ENCODE results near the gene MIGA2.

Gene MIGA2

DNA sequence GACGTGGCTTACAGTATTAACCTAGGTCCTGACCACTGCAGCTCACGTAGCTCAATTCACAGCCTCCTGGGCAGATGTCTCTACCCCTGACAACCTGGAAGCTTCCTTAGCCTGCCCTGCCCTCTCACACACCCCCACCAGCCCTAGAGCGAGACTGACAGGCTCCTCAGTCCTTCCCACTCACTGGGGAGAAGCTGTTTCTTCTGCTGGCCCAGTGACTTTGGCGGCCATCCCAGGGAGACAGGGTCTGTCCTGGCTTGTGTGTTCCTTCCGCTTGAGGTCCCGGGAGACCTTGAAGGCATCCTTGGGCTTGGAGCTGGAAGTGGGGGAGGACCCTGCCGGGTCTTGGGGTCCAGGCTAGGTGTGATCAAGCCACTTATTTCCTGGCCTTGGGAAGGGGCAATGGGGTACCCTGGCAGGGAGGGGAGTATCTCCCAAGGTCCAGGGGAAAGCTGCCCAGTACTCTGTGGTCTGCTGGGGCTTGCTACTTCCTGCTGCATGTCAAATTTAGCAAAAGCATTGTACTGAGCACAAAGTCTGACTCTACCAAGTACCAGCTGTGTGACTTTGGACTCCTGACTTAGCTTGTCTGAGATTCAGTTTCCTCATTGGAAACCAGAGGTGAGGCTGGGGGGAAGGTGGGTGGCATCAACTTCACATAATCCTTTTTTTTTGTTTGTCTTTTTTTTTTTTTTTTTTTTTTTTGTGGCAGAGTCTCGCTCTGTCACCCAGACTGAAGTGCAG lies 1.9 kb downstream of the MIGA2 start:
- DNase-seq, result no peak
- Histone ChIP-seq H3K27me3 (ENCODE audit: control insufficient read depth in 1 of 2, insufficient read depth in 1 of 2, low read length in 2 of 2) (no peaks in the 10 kb centered on the region), H2AK5ac (ENCODE audit: low read length, severe bottlenecking) (no peak overlapping the region), H4K8ac (ENCODE audit: low read length) (no peak overlapping the region), H2AFZ (ENCODE audit: low read depth, low read length) (no peak overlapping the region), H3K4me3 (ENCODE audit: insufficient read depth in 1 of 2, low read depth in 1 of 2, low read length in 2 of 2) (peak overlapping the region in 1 of 2 experiments; percentile 92), H3K4me1 (ENCODE audit: control insufficient read depth, insufficient read depth, low read depth, low read length) (peaks cover 17% of the 10 kb centered on the region), H3K18ac (ENCODE audit: low read depth in 1 of 2, low read length in 2 of 2) (no peak overlapping the region), H3K4ac (ENCODE audit: low read depth in 1 of 2, low read length in 2 of 2) (peak overlapping the region in 1 of 2 experiments; percentile 20), H2BK120ac (ENCODE audit: low read depth, low read length) (no peak overlapping the region), H3K9ac (ENCODE audit: low read length) (peak overlapping the region; percentile 91), H3K79me1 (replicated peaks; ENCODE audit: low read length, poor library complexity, severe bottlenecking) (peaks cover 32% of the 10 kb centered on the region), H2BK12ac (ENCODE audit: low read length in 2 of 2) (no peak overlapping the region), H2BK5ac (ENCODE audit: low read depth, low read length, poor library complexity, severe bottlenecking) (no peak overlapping the region), H4K91ac (ENCODE audit: low read length) (peak overlapping the region; percentile 12), H3K27ac (ENCODE audit: low read length, poor library complexity, severe bottlenecking) (no peak overlapping the region), H3K36me3 (ENCODE audit: control insufficient read depth in 1 of 2, insufficient read depth in 2 of 2, low read depth in 1 of 2, low read length in 2 of 2) (peaks cover 22 to 30% of the 10 kb centered on the region in 2 experiments), H3K14ac (ENCODE audit: low read length in 2 of 2) (no peak overlapping the region), H3K4me2 (ENCODE audit: low read length, poor library complexity, severe bottlenecking) (no peak overlapping the region), H3K9me3 (ENCODE audit: control insufficient read depth, low read length) (no peaks in the 10 kb centered on the region), H3K23ac (ENCODE audit: low read length in 2 of 2) (peak overlapping the region in 1 of 2 experiments; percentile 70), H2BK15ac (ENCODE audit: low read depth, poor library complexity, severe bottlenecking) (no peak overlapping the region)
- WGBS, result 87% methylated on average over 8 of the region's 8 CpGs

GRCh38 chr9:129040113-129040643 lies 3.8 kb downstream of the MIGA2 start:
- Histone ChIP-seq H4K8ac (ENCODE audit: low read length) (no peak overlapping the region), H3K14ac (ENCODE audit: low read length in 2 of 2) (no peak overlapping the region), H3K27me3 (ENCODE audit: control insufficient read depth in 1 of 2, insufficient read depth in 1 of 2, low read length in 2 of 2) (no peaks in the 10 kb centered on the region), H2BK120ac (ENCODE audit: low read depth, low read length) (no peak overlapping the region), H3K27ac (ENCODE audit: low read length, poor library complexity, severe bottlenecking) (no peak overlapping the region), H2BK5ac (ENCODE audit: low read depth, low read length, poor library complexity, severe bottlenecking) (no peak overlapping the region), H3K4me3 (ENCODE audit: insufficient read depth in 1 of 2, low read depth in 1 of 2, low read length in 2 of 2) (no peak overlapping the region), H2AK5ac (ENCODE audit: low read length, severe bottlenecking) (no peak overlapping the region), H3K9ac (ENCODE audit: low read length) (no peak overlapping the region), H3K79me1 (replicated peaks; ENCODE audit: low read length, poor library complexity, severe bottlenecking) (peaks cover 34% of the 10 kb centered on the region), H3K23ac (ENCODE audit: low read length in 2 of 2) (no peak overlapping the region), H4K91ac (ENCODE audit: low read length) (no peak overlapping the region), H3K4me1 (ENCODE audit: control insufficient read depth, insufficient read depth, low read depth, low read length) (peaks cover 17% of the 10 kb centered on the region), H2BK12ac (ENCODE audit: low read length in 2 of 2) (no peak overlapping the region), H3K4me2 (ENCODE audit: low read length, poor library complexity, severe bottlenecking) (no peak overlapping the region), H2AFZ (ENCODE audit: low read depth, low read length) (no peak overlapping the region), H3K9me3 (ENCODE audit: control insufficient read depth, low read length) (no peaks in the 10 kb centered on the region), H3K18ac (ENCODE audit: low read depth in 1 of 2, low read length in 2 of 2) (no peak overlapping the region), H3K4ac (ENCODE audit: low read depth in 1 of 2, low read length in 2 of 2) (no peak overlapping the region), H3K36me3 (ENCODE audit: control insufficient read depth in 1 of 2, insufficient read depth in 2 of 2, low read depth in 1 of 2, low read length in 2 of 2) (peaks cover 28 to 43% of the 10 kb centered on the region in 2 experiments), H2BK15ac (ENCODE audit: low read depth, poor library complexity, severe bottlenecking) (no peak overlapping the region)
- DNase-seq, result no peak
- 92% methylated on average over 12 of the region's 12 CpGs for WGBS

- no peak for DNase-seq
- Histone ChIP-seq H3K4me3 (ENCODE audit: insufficient read depth in 1 of 2, low read depth in 1 of 2, low read length in 2 of 2) (no peak overlapping the region), H4K91ac (ENCODE audit: low read length) (no peak overlapping the region), H3K9me3 (ENCODE audit: control insufficient read depth, low read length) (no peaks in the 10 kb centered on the region), H3K27ac (ENCODE audit: low read length, poor library complexity, severe bottlenecking) (no peak overlapping the region), H3K14ac (ENCODE audit: low read length in 2 of 2) (no peak overlapping the region), H3K4ac (ENCODE audit: low read depth in 1 of 2, low read length in 2 of 2) (no peak overlapping the region), H3K4me2 (ENCODE audit: low read length, poor library complexity, severe bottlenecking) (no peak overlapping the region), H2AFZ (ENCODE audit: low read depth, low read length) (no peak overlapping the region), H3K9ac (ENCODE audit: low read length) (no peak overlapping the region), H3K79me1 (replicated peaks; ENCODE audit: low read length, poor library complexity, severe bottlenecking) (peaks cover 35% of the 10 kb centered on the region), H2AK5ac (ENCODE audit: low read length, severe bottlenecking) (no peak overlapping the region), H4K8ac (ENCODE audit: low read length) (no peak overlapping the region), H3K27me3 (ENCODE audit: control insufficient read depth in 1 of 2, insufficient read depth in 1 of 2, low read length in 2 of 2) (no peaks in the 10 kb centered on the region), H3K36me3 (ENCODE audit: control insufficient read depth in 1 of 2, insufficient read depth in 2 of 2, low read depth in 1 of 2, low read length in 2 of 2) (peaks cover 35 to 52% of the 10 kb centered on the region in 2 experiments), H3K4me1 (ENCODE audit: control insufficient read depth, insufficient read depth, low read depth, low read length) (peaks cover 15% of the 10 kb centered on the region), H2BK120ac (ENCODE audit: low read depth, low read length) (no peak overlapping the region), H2BK12ac (ENCODE audit: low read length in 2 of 2) (no peak overlapping the region), H2BK15ac (ENCODE audit: low read depth, poor library complexity, severe bottlenecking) (no peak overlapping the region), H2BK5ac (ENCODE audit: low read depth, low read length, poor library complexity, severe bottlenecking) (no peak overlapping the region), H3K23ac (ENCODE audit: low read length in 2 of 2) (no peak overlapping the region), H3K18ac (ENCODE audit: low read depth in 1 of 2, low read length in 2 of 2) (no peak overlapping the region)
- whole genome bisulfite sequencing, result 96% methylated on average over 16 of the region's 16 CpGs
Measured at GRCh38 chr9:129042016-129042415, 5.6 kb downstream of the MIGA2 start.

- H3K36me3 ChIP-seq (ENCODE audit: control insufficient read depth in 1 of 2, insufficient read depth in 2 of 2, low read depth in 1 of 2, low read length in 2 of 2), result peaks cover 38 to 49% of the 10 kb centered on the region in 2 experiments
- no peaks in the 10 kb centered on the region for H3K27me3 ChIP-seq (ENCODE audit: control insufficient read depth in 1 of 2, insufficient read depth in 1 of 2, low read length in 2 of 2)
- no peaks in the 10 kb centered on the region for H3K9me3 ChIP-seq (ENCODE audit: control insufficient read depth, low read length)
- H3K9ac ChIP-seq (ENCODE audit: low read length), result no peak overlapping the region
- 87% methylated on average over 5 of the region's 8 CpGs for WGBS
- H3K4me3 ChIP-seq (ENCODE audit: insufficient read depth in 1 of 2, low read depth in 1 of 2, low read length in 2 of 2), result no peak overlapping the region
- H3K27ac ChIP-seq (ENCODE audit: low read length, poor library complexity, severe bottlenecking), result no peak overlapping the region
- H2AK5ac ChIP-seq (ENCODE audit: low read length, severe bottlenecking), result no peak overlapping the region
- H4K91ac ChIP-seq (ENCODE audit: low read length), result no peak overlapping the region
- H2BK15ac ChIP-seq (ENCODE audit: low read depth, poor library complexity, severe bottlenecking), result no peak overlapping the region
- no peak overlapping the region for H2AFZ ChIP-seq (ENCODE audit: low read depth, low read length)
- H2BK5ac ChIP-seq (ENCODE audit: low read depth, low read length, poor library complexity, severe bottlenecking), result no peak overlapping the region
- no peak overlapping the region for H2BK12ac ChIP-seq (ENCODE audit: low read length in 2 of 2)
- H4K8ac ChIP-seq (ENCODE audit: low read length), result no peak overlapping the region
- no peaks in the 10 kb centered on the region for H3K79me1 ChIP-seq (replicated peaks; ENCODE audit: low read length, poor library complexity, severe bottlenecking)
- no peak overlapping the region for H2BK120ac ChIP-seq (ENCODE audit: low read depth, low read length)
- peaks cover 3% of the 10 kb centered on the region for H3K4me1 ChIP-seq (ENCODE audit: control insufficient read depth, insufficient read depth, low read depth, low read length)
- DNase-seq, result no peak
- H3K18ac ChIP-seq (ENCODE audit: low read depth in 1 of 2, low read length in 2 of 2), result no peak overlapping the region
- H3K4ac ChIP-seq (ENCODE audit: low read depth in 1 of 2, low read length in 2 of 2), result no peak overlapping the region
- H3K23ac ChIP-seq (ENCODE audit: low read length in 2 of 2), result no peak overlapping the region
- H3K4me2 ChIP-seq (ENCODE audit: low read length, poor library complexity, severe bottlenecking), result no peak overlapping the region
- H3K14ac ChIP-seq (ENCODE audit: low read length in 2 of 2), result no peak overlapping the region
Measured at GRCh38 chr9:129052592-129052991, 16.2 kb downstream of the MIGA2 start.

Measured in mesenchymal stem cell (in vitro differentiated cells and primary cell).